H9 (cell line): ENCODE measurements around the gene KCNH2. TPM values are rescaled to one million over a fixed set of nuclear protein-coding genes. Genes with fewer than 3 reads are reported as not detected.

Experiments used
- DNase-seq: peaks from one replicate; pipeline ENCODE4 v3.0.0-alpha.2; 2017
- H2AFZ ChIP-seq: one replicate; pipeline ENCODE4 v1.6.1; 2013; ENCODE audit warnings: mild to moderate bottlenecking, low read length, control low read depth, moderate library complexity
- H2AK5ac ChIP-seq: 2 replicates; pipeline ENCODE4 v1.6.1; 2013; ENCODE audit warnings: low read length, control low read depth, mixed read lengths; ENCODE audit not compliant: insufficient read length
- H2BK120ac ChIP-seq: one replicate; pipeline ENCODE4 v1.6.1; 2013; ENCODE audit warnings: low read depth, mild to moderate bottlenecking, low read length, control low read depth, inconsistent platforms; ENCODE audit not compliant: poor library complexity, severe bottlenecking
- H2BK12ac ChIP-seq: 2 replicates; pipeline ENCODE4 v1.6.1; 2013; ENCODE audit warnings: low read length, control low read depth, mixed read lengths, low read depth; ENCODE audit not compliant: insufficient read length
- H2BK15ac ChIP-seq: 2 replicates; pipeline ENCODE4 v1.6.1; 2013; ENCODE audit warnings: low read depth, low read length, control low read depth
- H2BK20ac ChIP-seq: one replicate; pipeline ENCODE4 v1.6.1; 2013; ENCODE audit warnings: low read depth, mild to moderate bottlenecking, low read length, control low read depth, inconsistent platforms; ENCODE audit not compliant: poor library complexity, severe bottlenecking
- H2BK5ac ChIP-seq: 2 replicates; pipeline ENCODE4 v1.6.1; 2013; ENCODE audit warnings: low read length, control low read depth, mixed read lengths; ENCODE audit not compliant: insufficient read length
- H3K14ac ChIP-seq: 2 replicates; pipeline ENCODE4 v1.6.1; 2013; ENCODE audit warnings: low read length, control low read depth; ENCODE audit not compliant: insufficient read depth
- H3K18ac ChIP-seq: 2 replicates; pipeline ENCODE4 v1.6.1; 2013; ENCODE audit warnings: low read depth, mild to moderate bottlenecking, mixed read lengths, low read length, control low read depth; ENCODE audit not compliant: insufficient read length
- H3K23ac ChIP-seq: 2 replicates; pipeline ENCODE4 v1.6.1; 2013; ENCODE audit warnings: low read length, control low read depth, mixed read lengths, low read depth; ENCODE audit not compliant: insufficient read length
- H3K23me2 ChIP-seq: 2 replicates; pipeline ENCODE4 v1.6.1; 2013; ENCODE audit warnings: low read depth, mild to moderate bottlenecking, mixed read lengths, low read length, control low read depth; ENCODE audit not compliant: insufficient read length, poor library complexity, severe bottlenecking
- H3K27ac ChIP-seq: 2 replicates; pipeline ENCODE4 v1.5.1; 2013; ENCODE audit warnings: low read length, control low read depth, mixed read lengths, low read depth; ENCODE audit not compliant: insufficient read length
- H3K27me3 ChIP-seq: 2 replicates; pipeline ENCODE4 v1.6.1; 2013; ENCODE audit warnings: low read length, control low read depth, inconsistent platforms; ENCODE audit not compliant: insufficient read depth
- H3K4ac ChIP-seq: 2 replicates; pipeline ENCODE4 v1.6.1; 2013; ENCODE audit warnings: low read depth, mild to moderate bottlenecking, control low read depth, inconsistent platforms, low read length, moderate library complexity
- H3K4me1 ChIP-seq: 2 replicates; pipeline ENCODE4 v1.6.1; 2013; ENCODE audit warnings: low read length, control low read depth, inconsistent platforms; ENCODE audit not compliant: insufficient read depth
- H3K4me2 ChIP-seq: 2 replicates; pipeline ENCODE4 v1.6.1; 2013; ENCODE audit warnings: low read length, control low read depth, mixed read lengths; ENCODE audit not compliant: insufficient read length, insufficient read depth
- H3K56ac ChIP-seq: 2 replicates; pipeline ENCODE4 v1.6.1; 2013; ENCODE audit warnings: low read depth, mild to moderate bottlenecking, mixed read lengths, low read length, control low read depth; ENCODE audit not compliant: insufficient read length
- H3K79me1 ChIP-seq: 2 replicates; pipeline ENCODE4 v1.6.1; 2013; ENCODE audit warnings: low read depth, mild to moderate bottlenecking, moderate library complexity, low read length, control low read depth, inconsistent platforms; ENCODE audit not compliant: insufficient read depth, poor library complexity, severe bottlenecking
- H3K79me2 ChIP-seq: 2 replicates; pipeline ENCODE4 v1.6.1; 2013; ENCODE audit warnings: low read length, control low read depth, inconsistent platforms; ENCODE audit not compliant: insufficient read depth
- H3K9ac ChIP-seq: 2 replicates; pipeline ENCODE4 v1.6.1; 2013; ENCODE audit warnings: low read length, control low read depth, mixed read lengths; ENCODE audit not compliant: insufficient read length; ENCODE audit errors: extremely low read depth
- H3K9me3 ChIP-seq: one replicate; pipeline ENCODE4 v1.6.1; 2013; ENCODE audit warnings: low read depth, low read length, inconsistent platforms; ENCODE audit not compliant: control insufficient read depth
- H3T11ph ChIP-seq: one replicate; pipeline ENCODE4 v1.6.1; 2013; ENCODE audit warnings: mild to moderate bottlenecking, low read length, control low read depth, inconsistent platforms
- H4K20me1 ChIP-seq: one replicate; pipeline ENCODE4 v1.6.1; 2013; ENCODE audit not compliant: control insufficient read depth, insufficient read length, insufficient read depth
- H4K5ac ChIP-seq: 2 replicates; pipeline ENCODE4 v1.6.1; 2013; ENCODE audit warnings: low read depth, mild to moderate bottlenecking, mixed read lengths, low read length, control low read depth; ENCODE audit not compliant: insufficient read length
- H4K8ac ChIP-seq: replicated peaks from 2 replicates; pipeline ENCODE4 v1.6.1; 2013; ENCODE audit warnings: low read length, control low read depth, mixed read lengths, low read depth; ENCODE audit not compliant: insufficient read length
- H4K91ac ChIP-seq: 2 replicates; pipeline ENCODE4 v1.6.1; 2013; ENCODE audit warnings: low read depth, mild to moderate bottlenecking, moderate library complexity, mixed read lengths, low read length, control low read depth; ENCODE audit not compliant: insufficient read length
- H3K27ac Mint-ChIP-seq, 3 experiments: 2 replicates in 2 of 3; 3 replicates in 1 of 3; pipeline ENCODE4 v1.8.0; 2020 to 2021; ENCODE audit warnings: mixed read lengths in 3 of 3, mild to moderate bottlenecking in 1 of 3, moderate library complexity in 1 of 3
- H3K27me3 Mint-ChIP-seq: 2 replicates; pipeline ENCODE4 v1.8.0; 2021; ENCODE audit warnings: low read depth, mild to moderate bottlenecking, moderate library complexity, mixed read lengths
- H3K36me3 Mint-ChIP-seq, 3 experiments: 2 replicates in 2 of 3; 3 replicates in 1 of 3; pipeline ENCODE4 v1.8.0; 2020 to 2021; ENCODE audit warnings: low read depth in 3 of 3, mixed read lengths in 3 of 3; ENCODE audit not compliant: insufficient read depth in 1 of 3
- H3K4me1 Mint-ChIP-seq, 2 experiments: 2 replicates each; pipeline ENCODE4 v1.8.0; 2020; ENCODE audit warnings: mixed read lengths in 2 of 2
- H3K4me3 Mint-ChIP-seq, 2 experiments: 2 replicates in 1 of 2; 3 replicates in 1 of 2; pipeline ENCODE4 v1.8.0; 2020 to 2021; ENCODE audit warnings: mild to moderate bottlenecking in 2 of 2, mixed read lengths in 2 of 2, moderate library complexity in 1 of 2
- H3K9me3 Mint-ChIP-seq, 2 experiments: 2 replicates in 1 of 2; 3 replicates in 1 of 2; pipeline ENCODE4 v1.8.0; 2020; ENCODE audit warnings: mild to moderate bottlenecking in 2 of 2, mixed read lengths in 2 of 2, moderate library complexity in 1 of 2
- CTCF ChIP-seq: fragments of 200-600 bp; sonication (generic); conservative IDR thresholded peaks from 3 replicates; pipeline ENCODE4 v1.8.0; 2021; ENCODE audit warnings: antibody characterized with exemption, mild to moderate bottlenecking
- WGBS: extraction: QIAGEN DNeasy Blood & Tissue Kit; methylation state at CpG from one replicate; pipeline ENCODE4 v1.1.7; 2013; ENCODE audit warnings: missing lambda C conversion rate, low lambda C conversion rate, mixed read lengths; ENCODE audit not compliant: insufficient read length; ENCODE audit errors: extremely low coverage; 5-methylcytosine and 5-hydroxymethylcytosine counted together
- total RNA-seq: library from RNA; stranded (reverse); gene quantifications from 2 replicates; pipeline ENCODE4 v1.2.1, GENCODE V29; 2021

KCNH2 gene
- total RNA-seq, 1 experiment from 2014 or later = 4.5 TPM

GRCh38 chr7:150970424-150970823, 7.7 kb downstream of the KCNH2 start:
- Histone ChIP-seq H3K79me2 (no peaks in the 10 kb centered on the region), H3K4me1 (peaks cover 2% of the 10 kb centered on the region; the same call in 1 of the 2 replicates), H3K9me3 (no peaks in the 10 kb centered on the region), H4K8ac (no peak overlapping the region), H4K20me1 (no peaks in the 10 kb centered on the region), H2AK5ac (no peak overlapping the region), H3K18ac (no peak overlapping the region), H2BK15ac (no peak overlapping the region), H2BK120ac (no peak overlapping the region), H3K56ac (no peak overlapping the region), H2BK5ac (no peak overlapping the region), H3K79me1 (no peaks in the 10 kb centered on the region), H3K14ac (no peak overlapping the region; the same call in 1 of the 2 replicates), H2AFZ (no peak overlapping the region), H2BK12ac (no peak overlapping the region), H3K9ac (no peak overlapping the region), H4K91ac (no peak overlapping the region), H3K4ac (no peak overlapping the region), H3K23me2 (peaks cover 3% of the 10 kb centered on the region), H3K23ac (no peak overlapping the region), H3K27ac (no peak overlapping the region), H4K5ac (no peak overlapping the region), H3T11ph (no peak overlapping the region), H2BK20ac (no peak overlapping the region), H3K27me3 (no peaks in the 10 kb centered on the region), H3K4me2 (no peak overlapping the region)
- Mint-ChIP-seq H3K4me1 (peaks cover 30 to 52% of the 10 kb centered on the region in 2 experiments), H3K27me3 (peaks cover 38% of the 10 kb centered on the region), H3K4me3 (no peak overlapping the region; a peak in 1 of 5 replicates), H3K27ac (no peak overlapping the region), H3K9me3 (no peaks in the 10 kb centered on the region), H3K36me3 (peaks cover 0 to 3% (median 0%) of the 10 kb centered on the region in 3 experiments; a peak in 3 of 7 replicates)
- DNase-seq = no peak
- no peak for TF ChIP-seq CTCF
- WGBS = no CpG with 5 or more reads among the region's 11 CpGs
